OCI-LY3 (cell line): Measurements from ENCODE around the gene HGF.

Experiments
- EZH2phosphoT487 ChIP-seq: fragments of 200-600 bp; shearing (Covaris generic); IDR thresholded peaks from 2 replicates; pipeline ENCODE4 v1.6.1; 2018; ENCODE audit warnings: antibody characterized with exemption, mixed run types, low read depth
- TF ChIP-seq, protein P1 (sequence below): fragments of 200-600, 300-600 bp; sonication (generic); IDR thresholded peaks from 2 replicates; pipeline ENCODE4 v1.5.1; 2014; ENCODE audit warnings: antibody characterized with exemption, low read length, low read depth

DNA sequence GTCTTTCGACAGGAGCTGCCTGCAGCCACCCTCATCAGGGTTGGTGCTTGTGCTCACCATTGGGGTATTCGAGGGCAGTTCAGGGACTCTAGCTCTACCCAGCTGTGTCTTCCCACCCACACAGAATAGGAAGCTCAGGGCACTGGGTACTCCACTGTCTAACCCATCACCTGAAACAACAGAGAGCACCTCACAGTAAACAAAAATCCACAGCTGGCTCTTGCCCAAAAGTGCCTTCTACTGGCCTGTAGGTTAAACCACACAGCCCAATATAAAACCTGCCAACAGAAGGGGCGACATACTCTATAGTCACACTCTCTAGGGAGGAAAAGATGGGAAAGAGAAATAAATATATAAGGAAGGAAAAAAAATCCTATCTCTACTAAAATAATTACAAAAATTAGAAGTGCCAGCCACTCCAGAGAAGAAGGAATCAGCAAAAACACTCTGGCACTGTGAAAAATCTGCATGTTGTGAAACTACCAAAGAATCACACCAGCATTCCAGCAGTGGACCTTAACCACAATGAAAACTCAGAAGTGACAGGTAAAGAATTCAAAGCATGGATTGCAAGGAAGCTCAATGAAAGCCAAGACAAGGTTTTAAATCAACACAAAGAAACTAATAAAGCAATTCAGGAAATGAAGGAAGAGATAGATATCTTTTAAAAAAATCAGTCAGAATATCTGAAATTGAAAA, 110.0 kb downstream of the HGF start:
- TF ChIP-seq, protein P1, sequence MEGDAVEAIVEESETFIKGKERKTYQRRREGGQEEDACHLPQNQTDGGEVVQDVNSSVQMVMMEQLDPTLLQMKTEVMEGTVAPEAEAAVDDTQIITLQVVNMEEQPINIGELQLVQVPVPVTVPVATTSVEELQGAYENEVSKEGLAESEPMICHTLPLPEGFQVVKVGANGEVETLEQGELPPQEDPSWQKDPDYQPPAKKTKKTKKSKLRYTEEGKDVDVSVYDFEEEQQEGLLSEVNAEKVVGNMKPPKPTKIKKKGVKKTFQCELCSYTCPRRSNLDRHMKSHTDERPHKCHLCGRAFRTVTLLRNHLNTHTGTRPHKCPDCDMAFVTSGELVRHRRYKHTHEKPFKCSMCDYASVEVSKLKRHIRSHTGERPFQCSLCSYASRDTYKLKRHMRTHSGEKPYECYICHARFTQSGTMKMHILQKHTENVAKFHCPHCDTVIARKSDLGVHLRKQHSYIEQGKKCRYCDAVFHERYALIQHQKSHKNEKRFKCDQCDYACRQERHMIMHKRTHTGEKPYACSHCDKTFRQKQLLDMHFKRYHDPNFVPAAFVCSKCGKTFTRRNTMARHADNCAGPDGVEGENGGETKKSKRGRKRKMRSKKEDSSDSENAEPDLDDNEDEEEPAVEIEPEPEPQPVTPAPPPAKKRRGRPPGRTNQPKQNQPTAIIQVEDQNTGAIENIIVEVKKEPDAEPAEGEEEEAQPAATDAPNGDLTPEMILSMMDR, result no peak
- no peak for TF ChIP-seq EZH2phosphoT487
